ENCODE results near the gene TAGLN. TPM values are rescaled to one million over a fixed set of nuclear protein-coding genes. Genes with fewer than 3 reads are reported as not detected.

TAGLN gene
- total RNA-seq, 1 experiment from 2014 or later = 11.0 TPM

- ChIA-PET CTCF (no interaction called here), POLR2A (ENCODE audit: unreplicated experiment) (no interaction called here)
- Histone ChIP-seq H3K9me2 (ENCODE audit: insufficient read depth) (no peaks in the 10 kb centered on the region), H3K4me3 (no peak overlapping the region), H3F3A (ENCODE audit: insufficient read depth, low read depth) (peaks cover 8% of the 10 kb centered on the region), H3K27me3 (ENCODE audit: insufficient read depth, low read depth) (no peaks in the 10 kb centered on the region), H3K9me3 (ENCODE audit: insufficient read depth, low read depth) (no peaks in the 10 kb centered on the region), H3K36me3 (ENCODE audit: low read depth) (peaks cover 11% of the 10 kb centered on the region), H4K20me1 (ENCODE audit: insufficient read depth) (peaks cover 3% of the 10 kb centered on the region; the same call in 1 of the 2 replicates), H3K4me1 (replicated peaks; ENCODE audit: insufficient read depth) (peaks cover 13% of the 10 kb centered on the region), H2AFZ (no peak overlapping the region), H3K4me2 (no peak overlapping the region), H3K27ac (no peak overlapping the region), H3K79me2 (ENCODE audit: low read depth) (no peaks in the 10 kb centered on the region)
- no peak for DNase-seq
- intact Hi-C loops (cut with micrococcal nuclease; ENCODE audit: unreplicated experiment) = no loop called here
- TF ChIP-seq EZH2 (IDR thresholded peaks at IDR 0.05; ENCODE audit: low read depth) = no peak
- TF ChIP-seq CTCF (conservative IDR thresholded peaks at IDR 0.05) = no peak
- BruUV-seq (replicated peaks) = no TSS peak
These were observed 18.2 kb downstream of the TAGLN start for GRCh38 chr11:117217141-117218084.

GRCh38 chr11:117218133-117218915 lies 19.2 kb downstream of the TAGLN start:
- Histone ChIP-seq H3K4me1 (replicated peaks; ENCODE audit: insufficient read depth) (peaks cover 14% of the 10 kb centered on the region), H3K27me3 (ENCODE audit: insufficient read depth, low read depth) (no peaks in the 10 kb centered on the region), H2AFZ (no peak overlapping the region), H4K20me1 (ENCODE audit: insufficient read depth) (peaks cover 3% of the 10 kb centered on the region; the same call in 1 of the 2 replicates), H3F3A (ENCODE audit: insufficient read depth, low read depth) (peaks cover 10% of the 10 kb centered on the region), H3K36me3 (ENCODE audit: low read depth) (peaks cover 16% of the 10 kb centered on the region), H3K9me3 (ENCODE audit: insufficient read depth, low read depth) (no peaks in the 10 kb centered on the region), H3K9me2 (ENCODE audit: insufficient read depth) (no peaks in the 10 kb centered on the region), H3K27ac (no peak overlapping the region), H3K79me2 (ENCODE audit: low read depth) (no peaks in the 10 kb centered on the region), H3K4me3 (no peak overlapping the region), H3K4me2 (no peak overlapping the region)
- POLR2A ChIA-PET (ENCODE audit: unreplicated experiment) = no interaction called here
- TF ChIP-seq CTCF (conservative IDR thresholded peaks at IDR 0.05) (no peak), EZH2 (IDR thresholded peaks at IDR 0.05; ENCODE audit: low read depth) (no peak)
- no TSS peak for BruUV-seq (replicated peaks)
- intact Hi-C loops (cut with micrococcal nuclease; ENCODE audit: unreplicated experiment) = no loop called here
- CTCF ChIA-PET = no interaction called here
- DNase-seq = no peak

- CTCF ChIA-PET = no interaction called here
- Histone ChIP-seq H3K27ac (no peak overlapping the region), H3K4me3 (no peak overlapping the region), H3K4me2 (no peak overlapping the region), H3K36me3 (ENCODE audit: low read depth) (peaks cover 19% of the 10 kb centered on the region), H3K79me2 (ENCODE audit: low read depth) (no peaks in the 10 kb centered on the region), H3K9me3 (ENCODE audit: insufficient read depth, low read depth) (no peaks in the 10 kb centered on the region), H4K20me1 (ENCODE audit: insufficient read depth) (peaks cover 3% of the 10 kb centered on the region; the same call in 1 of the 2 replicates), H3K9me2 (ENCODE audit: insufficient read depth) (no peaks in the 10 kb centered on the region), H2AFZ (no peak overlapping the region), H3K27me3 (ENCODE audit: insufficient read depth, low read depth) (no peaks in the 10 kb centered on the region), H3K4me1 (replicated peaks; ENCODE audit: insufficient read depth) (peaks cover 14% of the 10 kb centered on the region), H3F3A (ENCODE audit: insufficient read depth, low read depth) (peaks cover 10% of the 10 kb centered on the region; the same call in 1 of the 2 replicates)
- TF ChIP-seq CTCF (conservative IDR thresholded peaks at IDR 0.05) = no peak
- TF ChIP-seq EZH2 (IDR thresholded peaks at IDR 0.05; ENCODE audit: low read depth) = no peak
- no peak for DNase-seq
- intact Hi-C loops (cut with micrococcal nuclease; ENCODE audit: unreplicated experiment) = no loop called here
- POLR2A ChIA-PET (ENCODE audit: unreplicated experiment) = no interaction called here
- BruUV-seq (replicated peaks) = no TSS peak
These were observed 19.8 kb downstream of the TAGLN start for GRCh38 chr11:117219001-117219400.
